GM12891 (cell line): ENCODE results near the gene JOSD2.

Experiments
- DNase-seq: peaks from one replicate; pipeline ENCODE4 v3.0.0; 2011; ENCODE audit warnings: low spot score; ENCODE audit not compliant: insufficient read length
- FAIRE-seq: peaks from 2 replicates; lab custom pipeline; 2011; peaks lifted over from hg19 to GRCh38; lab: Jason Lieb, UNC
- PAX5 ChIP-seq: IDR thresholded peaks from 2 replicates; pipeline ENCODE4 v1.6.1; 2011; ENCODE audit warnings: low read length, moderate library complexity, mild to moderate bottlenecking; ENCODE audit not compliant: insufficient read depth, severe bottlenecking
- POLR2A ChIP-seq: IDR thresholded peaks from 2 replicates; pipeline ENCODE4 v1.6.1; 2011; ENCODE audit warnings: low read depth, low read length, control low read depth
- POLR2AphosphoS5 ChIP-seq: IDR thresholded peaks from 2 replicates; pipeline ENCODE4 v1.6.1; 2011; ENCODE audit warnings: low read depth, low read length, control low read depth
- POU2F2 ChIP-seq: IDR thresholded peaks from 2 replicates; pipeline ENCODE4 v1.6.1; 2011; ENCODE audit warnings: low read depth, mild to moderate bottlenecking, control low read depth, low read length, moderate library complexity
- SPI1 ChIP-seq: IDR thresholded peaks from 2 replicates; pipeline ENCODE4 v1.6.1; 2011; ENCODE audit warnings: low read depth, low read length, control low read depth
- TAF1 ChIP-seq: IDR thresholded peaks from 2 replicates; pipeline ENCODE4 v1.6.1; 2011; ENCODE audit warnings: low read depth, low read length, control low read depth

The JOSD2 gene

DNA sequence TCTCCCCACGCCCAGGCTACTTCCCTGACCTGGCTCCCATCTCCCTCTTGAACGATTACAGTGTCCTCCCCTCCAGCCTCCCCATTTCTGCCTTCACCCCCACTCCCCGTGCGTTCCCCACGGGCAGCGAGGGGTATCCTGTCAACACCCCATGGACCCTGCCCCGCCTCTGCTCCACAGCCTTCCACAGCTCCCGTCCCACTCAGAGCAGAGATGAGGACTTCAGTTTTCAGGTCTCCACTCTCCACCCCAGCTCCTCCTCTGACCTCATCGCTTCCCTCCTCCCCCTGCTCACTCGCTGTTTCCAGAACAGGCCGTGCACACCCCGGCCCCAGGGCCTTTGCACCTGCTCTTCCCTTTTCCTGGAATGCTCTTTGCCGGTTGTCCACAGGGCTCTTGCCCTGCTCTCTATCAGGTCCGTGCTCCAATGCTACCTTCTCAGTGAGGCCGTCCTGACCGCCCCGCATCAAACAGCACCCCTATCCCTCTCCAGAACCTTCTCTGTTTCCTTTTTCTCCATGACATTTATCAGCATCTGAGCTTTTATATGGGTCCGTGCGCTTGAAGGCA lies 42.2 kb upstream of the JOSD2 start:
- DNase-seq, result no peak
- no peak for TF ChIP-seq TAF1
- no peak for TF ChIP-seq POU2F2
- no peak for FAIRE-seq

DNA sequence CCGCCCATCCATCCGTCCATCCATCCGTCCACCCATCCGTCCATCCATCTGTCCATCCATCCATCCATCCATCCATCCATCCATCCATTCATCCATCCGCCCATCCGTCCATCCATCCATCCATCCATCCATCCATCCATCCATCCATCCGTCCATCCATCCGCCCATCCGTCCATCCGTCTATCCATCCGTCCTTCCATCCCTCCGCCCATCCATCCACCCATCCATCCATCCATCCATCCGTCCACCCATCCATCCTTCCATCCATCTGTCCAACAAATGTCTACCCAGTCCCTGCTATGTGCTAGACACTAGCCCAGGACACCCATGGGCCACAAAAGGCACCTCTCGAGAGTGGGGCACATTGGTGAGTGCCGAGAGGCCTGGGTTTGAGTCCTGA lies 41.5 kb upstream of the JOSD2 start:
- DNase-seq (no peak), FAIRE-seq (no peak)
- TF ChIP-seq TAF1, result no peak
- TF ChIP-seq POLR2AphosphoS5, result no peak
- TF ChIP-seq POU2F2, result no peak
- TF ChIP-seq SPI1, result no peak
- no peak for TF ChIP-seq PAX5
- no peak for TF ChIP-seq POLR2A

DNA sequence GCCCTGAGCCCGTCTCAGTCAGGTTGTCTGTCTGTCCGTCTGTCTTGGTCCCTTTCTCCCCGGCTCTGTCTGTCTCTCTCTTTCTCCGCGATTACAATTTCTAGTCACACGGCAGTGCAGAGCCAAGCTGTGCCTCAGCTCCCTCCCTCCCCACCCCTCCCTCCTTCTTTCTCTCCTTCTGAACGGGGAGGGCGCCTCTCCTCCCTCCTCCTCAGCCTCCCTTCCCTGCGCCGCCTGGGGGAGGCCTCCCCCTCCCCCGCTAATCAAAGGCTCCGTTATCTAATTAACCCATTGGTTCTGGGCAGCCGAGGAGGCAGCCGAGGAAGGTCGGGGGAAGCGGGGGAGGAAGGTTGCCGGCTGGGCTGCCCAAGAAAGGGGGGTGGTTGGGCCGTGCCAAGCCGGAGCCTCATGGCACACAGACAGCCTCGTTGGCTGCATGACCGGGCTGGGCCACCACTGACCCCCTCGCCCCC lies 40.8 kb upstream of the JOSD2 start:
- FAIRE-seq, result no peak
- no peak for TF ChIP-seq POLR2A
- no peak for TF ChIP-seq POLR2AphosphoS5
- no peak for TF ChIP-seq SPI1
- DNase-seq, result no peak

DNA sequence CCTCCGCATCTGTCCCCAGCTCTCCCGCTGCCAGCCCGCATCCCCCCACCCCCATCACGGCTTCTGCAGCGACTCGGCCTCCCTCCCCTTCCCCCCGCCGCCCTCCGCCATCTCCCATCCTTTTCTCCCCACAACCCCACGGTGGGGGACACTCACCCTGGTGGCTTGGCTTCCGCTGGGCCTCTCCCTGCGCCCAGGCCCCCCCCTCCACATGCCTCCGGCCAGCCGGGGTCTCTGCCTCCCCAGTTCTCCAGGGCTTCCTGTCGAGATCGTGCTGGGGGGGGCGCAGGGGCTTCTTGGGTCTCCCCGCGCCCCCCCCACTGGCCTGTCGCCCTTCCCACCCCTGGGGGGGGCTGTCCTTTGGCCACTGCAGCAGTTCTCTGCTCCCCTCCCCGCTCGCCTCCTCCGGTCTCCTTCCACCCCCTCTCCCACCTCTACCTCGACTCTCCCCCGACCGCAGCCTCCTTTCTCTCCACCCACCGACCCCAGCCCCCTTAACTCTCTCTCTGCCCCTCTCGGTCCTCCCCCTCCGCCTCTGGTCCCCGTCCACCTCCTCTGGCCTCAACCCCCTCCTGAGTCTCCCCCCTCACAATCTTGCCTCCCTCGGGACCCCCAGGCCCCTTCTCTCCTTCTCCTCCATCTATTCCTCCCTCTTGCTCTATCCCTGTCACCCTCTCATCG lies 40.2 kb upstream of the JOSD2 start:
- no peak for DNase-seq
- TF ChIP-seq TAF1, result no peak
- TF ChIP-seq PAX5, result no peak
- TF ChIP-seq POLR2A, result no peak
- FAIRE-seq, result no peak

DNA sequence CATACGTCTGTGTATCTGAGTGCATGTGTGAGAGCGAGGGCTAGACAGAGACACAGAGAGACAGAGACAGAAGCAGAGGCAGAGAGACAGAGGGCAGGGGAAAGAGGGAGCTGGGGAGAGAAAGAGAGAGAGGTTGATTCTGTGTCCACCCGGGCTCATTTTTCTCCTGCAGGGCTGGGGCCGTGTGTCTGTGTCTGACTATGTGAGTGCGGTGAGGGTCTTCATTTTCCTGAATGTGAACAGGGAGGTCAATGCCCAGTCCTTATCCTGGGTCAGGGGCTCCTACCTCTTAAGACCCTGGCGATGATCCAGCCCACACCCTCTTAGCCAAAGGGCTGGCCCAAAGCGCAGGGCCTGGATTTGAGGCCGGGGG lies 39.6 kb upstream of the JOSD2 start:
- TF ChIP-seq POLR2AphosphoS5 (no peak), PAX5 (no peak), SPI1 (no peak), POLR2A (no peak), POU2F2 (no peak), TAF1 (no peak)
- FAIRE-seq (no peak), DNase-seq (no peak)

DNA sequence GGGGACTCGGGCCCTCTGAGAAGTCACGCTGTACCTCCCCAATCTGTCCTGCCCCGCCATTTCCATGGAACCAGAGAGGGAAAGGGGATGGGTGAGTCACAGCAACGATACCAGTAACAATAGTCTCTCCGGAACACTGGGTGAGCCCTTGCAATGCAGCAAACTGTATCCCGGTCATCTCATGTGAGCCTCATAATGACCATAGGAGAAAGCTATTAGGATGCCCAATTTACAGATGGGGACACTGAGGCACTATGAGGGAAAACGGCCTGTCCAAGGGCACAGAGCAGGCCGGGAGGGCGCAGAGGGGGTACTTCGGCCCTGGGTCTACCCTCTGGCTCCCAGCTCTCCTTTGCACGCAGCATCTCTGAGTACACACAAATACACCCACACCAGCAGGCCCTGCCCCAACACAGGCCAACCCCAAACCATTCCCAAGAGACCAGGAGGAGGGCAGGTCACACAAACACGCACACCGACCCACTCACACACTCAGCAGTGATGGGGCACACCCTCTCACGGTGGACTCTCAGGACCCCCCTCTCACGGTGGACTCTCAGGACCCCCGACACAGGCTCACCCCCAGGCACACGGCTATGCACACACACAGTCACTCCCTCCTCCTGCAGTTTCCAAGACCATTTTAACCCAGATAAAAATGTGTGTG lies 39.1 kb upstream of the JOSD2 start:
- FAIRE-seq (no peak), DNase-seq (no peak)
- TF ChIP-seq TAF1 (no peak), SPI1 (no peak), POLR2A (no peak), PAX5 (no peak), POLR2AphosphoS5 (no peak), POU2F2 (no peak)

DNA sequence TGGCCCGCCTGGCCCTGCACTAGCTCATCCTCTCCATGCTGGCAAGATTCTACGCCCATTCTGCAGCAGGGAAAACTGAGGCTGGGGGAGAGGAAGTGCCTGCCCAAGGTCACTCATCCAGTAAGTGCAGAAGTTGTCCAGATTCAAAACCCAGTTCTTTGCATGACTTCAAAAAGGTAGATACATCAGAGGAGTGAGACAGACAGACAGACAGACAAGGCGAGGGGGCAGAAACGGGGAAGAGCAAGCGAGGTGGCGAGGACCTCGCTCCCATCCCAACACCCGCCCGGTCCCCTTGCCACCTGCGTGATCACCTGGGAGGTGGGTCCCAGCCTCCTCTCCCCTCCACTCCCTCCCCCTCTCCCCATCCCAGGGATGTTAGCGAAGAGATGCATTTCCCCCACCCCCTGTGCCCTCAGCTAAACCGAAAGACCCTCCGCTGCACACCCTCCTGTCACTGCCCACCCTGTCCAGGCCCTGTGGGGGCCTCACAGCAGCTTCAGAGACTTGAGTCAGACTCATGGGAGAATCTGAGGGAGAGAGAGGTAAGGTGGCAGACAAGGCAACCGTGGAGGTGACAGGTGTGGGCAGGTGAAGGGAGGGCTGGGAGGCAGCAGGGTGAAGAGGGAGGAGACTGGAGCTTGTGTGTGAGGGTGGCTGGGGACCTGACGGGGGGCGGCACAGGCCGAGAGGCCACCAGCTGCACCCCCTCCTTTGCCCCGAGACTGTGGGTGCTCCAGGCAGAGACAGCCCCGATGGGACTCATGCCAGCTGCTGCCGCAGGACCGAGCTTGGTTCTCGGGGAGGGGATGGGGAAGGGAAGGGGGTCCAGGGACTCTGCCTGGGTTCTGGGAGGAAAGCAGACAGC lies 38.3 kb upstream of the JOSD2 start:
- no peak for DNase-seq
- TF ChIP-seq POU2F2, result no peak
- no peak for TF ChIP-seq TAF1
- TF ChIP-seq SPI1, result no peak
- no peak for TF ChIP-seq POLR2AphosphoS5
- no peak for TF ChIP-seq POLR2A
- no peak for TF ChIP-seq PAX5
- FAIRE-seq, result no peak

DNA sequence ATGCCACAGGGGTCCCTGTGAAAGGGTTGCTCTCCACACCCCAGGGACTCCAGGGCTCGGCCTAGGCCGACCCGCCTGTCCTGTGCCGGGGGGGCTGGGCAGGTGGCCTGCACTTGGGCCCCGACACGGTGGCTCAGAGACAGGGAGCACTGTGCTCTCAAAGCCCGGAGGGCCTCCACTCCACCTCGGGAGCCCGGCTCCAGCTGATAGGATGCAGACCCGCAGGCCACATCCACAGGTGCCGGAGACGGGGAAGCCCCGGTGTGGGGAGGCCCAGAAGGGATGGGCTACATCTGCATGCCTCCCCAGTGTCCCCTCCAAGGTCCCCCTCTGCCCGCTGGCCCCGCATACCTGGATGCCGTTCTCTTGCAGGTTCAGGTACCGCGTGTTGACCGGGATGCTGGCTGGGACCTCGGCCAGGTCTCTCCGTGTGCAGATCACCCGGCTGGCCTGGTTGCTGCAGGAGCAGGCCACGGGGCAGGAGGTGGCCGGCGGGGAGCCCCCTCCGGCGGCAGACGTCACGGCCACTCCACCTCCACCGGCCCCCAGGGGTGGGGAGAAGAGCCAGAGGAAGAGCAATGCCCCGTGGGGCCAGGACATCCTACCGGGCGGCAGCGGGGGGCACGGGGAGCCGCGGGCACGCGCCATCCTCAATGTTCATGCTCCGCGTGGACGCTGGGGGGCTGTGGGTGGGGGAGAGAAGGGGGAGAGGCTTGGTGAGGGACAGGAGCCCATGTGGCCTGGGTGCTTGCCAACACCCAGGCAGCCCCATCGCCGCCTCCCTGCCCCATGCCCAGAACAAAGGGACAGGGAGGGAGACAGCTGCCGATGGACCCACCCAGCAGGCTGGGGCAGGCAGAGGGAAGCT lies 37.4 kb upstream of the JOSD2 start:
- DNase-seq (no peak), FAIRE-seq (no peak)
- TF ChIP-seq PAX5, result no peak
- no peak for TF ChIP-seq SPI1
- TF ChIP-seq POLR2A, result no peak
- no peak for TF ChIP-seq POLR2AphosphoS5
- TF ChIP-seq TAF1, result no peak
- no peak for TF ChIP-seq POU2F2
